H1 (cell line): ENCODE data around the gene PLA2G2E. TPM values are rescaled to one million over a fixed set of nuclear protein-coding genes. Genes with fewer than 3 reads are reported as not detected.

Experiments
- CTCF ChIA-PET: fragments of 300-600 bp; sonication (Branson Sonifier 250); formaldehyde crosslinking; loops from one replicate; lab custom pipeline; 2021; ENCODE audit not compliant: partially characterized antibody; lab: Charles Lee
- POLR2A ChIA-PET: fragments of 300-600 bp; sonication (Branson Sonifier 250); formaldehyde crosslinking; loops from one replicate; lab custom pipeline; 2021; ENCODE audit warnings: inconsistent platforms; ENCODE audit not compliant: partially characterized antibody; lab: Charles Lee
- DNase-seq, 2 experiments: peaks; one replicate each; pipeline versions ENCODE4 v3.0.0 to v3.0.0-alpha.2; 2010 to 2022; ENCODE audit warnings: low spot score in 2 of 2, low read depth in 1 of 2, mixed read lengths in 1 of 2
- FAIRE-seq: peaks from 2 replicates; lab custom pipeline; 2011; peaks lifted over from hg19 to GRCh38; lab: Jason Lieb, UNC
- H2AFZ ChIP-seq: 2 replicates; pipeline ENCODE4 v1.8.1; 2012; ENCODE audit warnings: low read length, inconsistent platforms
- H2AK5ac ChIP-seq: 2 replicates; pipeline ENCODE4 v1.6.1; 2013; ENCODE audit warnings: low read depth, low read length
- H2BK120ac ChIP-seq: replicated peaks from 2 replicates; pipeline ENCODE3; 2013; ENCODE audit warnings: low read depth, low read length, inconsistent platforms
- H2BK12ac ChIP-seq: 2 replicates; pipeline ENCODE4 v1.6.1; 2013; ENCODE audit warnings: low read depth, low read length
- H2BK15ac ChIP-seq: 2 replicates; pipeline ENCODE4 v1.6.1; 2013; ENCODE audit warnings: low read length
- H2BK20ac ChIP-seq: 2 replicates; pipeline ENCODE4 v1.6.1; 2013; ENCODE audit warnings: low read length
- H2BK5ac ChIP-seq: 2 replicates; pipeline ENCODE4 v1.6.1; 2013; ENCODE audit warnings: low read depth, low read length
- H3K14ac ChIP-seq: 2 replicates; pipeline ENCODE4 v1.6.1; 2013; ENCODE audit warnings: inconsistent platforms; ENCODE audit not compliant: insufficient read length
- H3K18ac ChIP-seq: 2 replicates; pipeline ENCODE4 v1.6.1; 2013; ENCODE audit warnings: low read length; ENCODE audit errors: extremely low read depth
- H3K23ac ChIP-seq: 2 replicates; pipeline ENCODE4 v1.6.1; 2013; ENCODE audit warnings: inconsistent platforms; ENCODE audit not compliant: insufficient read length
- H3K23me2 ChIP-seq: 2 replicates; pipeline ENCODE4 v1.6.1; 2013; ENCODE audit warnings: low read depth, low read length
- H3K27ac ChIP-seq: 2 replicates; pipeline ENCODE4 v1.6.1; 2011; ENCODE audit warnings: low read depth, low read length, inconsistent platforms
- H3K27me3 ChIP-seq, 4 experiments: replicated peaks in 1 of 4; 1 replicate in 1 of 4; 2 replicates in 3 of 4; pipeline versions ENCODE4 v1.6.1 to v1.8.1; 2011 to 2013; ENCODE audit warnings: low read length in 3 of 4, mild to moderate bottlenecking in 3 of 4, inconsistent platforms in 2 of 4, mixed read lengths in 2 of 4, moderate library complexity in 1 of 4; ENCODE audit not compliant: control insufficient read depth in 3 of 4, insufficient read depth in 3 of 4; ENCODE audit errors: extremely low read depth in 1 of 4
- H3K36me3 ChIP-seq, 4 experiments: 2 replicates each; pipeline versions ENCODE4 v1.6.1 to v1.8.1; 2011 to 2013; ENCODE audit warnings: mild to moderate bottlenecking in 4 of 4, low read length in 3 of 4, moderate library complexity in 2 of 4, control low read depth in 1 of 4, inconsistent platforms in 1 of 4; ENCODE audit not compliant: insufficient read depth in 4 of 4, control insufficient read depth in 2 of 4
- H3K4ac ChIP-seq: replicated peaks from 2 replicates; pipeline ENCODE3; 2013; ENCODE audit warnings: low read length, low read depth, mixed read lengths, inconsistent platforms; ENCODE audit not compliant: insufficient read length
- H3K4me1 ChIP-seq, 4 experiments: replicated peaks in 1 of 4; 1 replicate in 1 of 4; 2 replicates in 3 of 4; pipeline versions ENCODE4 v1.6.1 to v1.8.1; 2011 to 2013; ENCODE audit warnings: low read length in 3 of 4, inconsistent platforms in 2 of 4, mixed read lengths in 1 of 4; ENCODE audit not compliant: insufficient read depth in 4 of 4, control insufficient read depth in 3 of 4
- H3K4me2 ChIP-seq, 2 experiments: 2 replicates each; pipeline versions ENCODE4 v1.6.1 to v1.8.1; 2011 to 2013; ENCODE audit warnings: low read depth in 2 of 2, low read length in 2 of 2, control low read depth in 1 of 2, inconsistent platforms in 1 of 2, mild to moderate bottlenecking in 1 of 2; ENCODE audit not compliant: insufficient read depth in 1 of 2
- H3K4me3 ChIP-seq, 4 experiments: fragments of 200-600, 300-600 bp in 1 of 4; sonication (generic), shearing (Covaris generic), sonication (Bioruptor Twin) in 1 of 4; 2 replicates each; pipeline versions ENCODE4 v1.5.1 to v1.8.1; 2011 to 2016; ENCODE audit warnings: low read length in 4 of 4, low read depth in 3 of 4, control low read depth in 2 of 4, inconsistent platforms in 2 of 4, mild to moderate bottlenecking in 2 of 4, mixed read lengths in 1 of 4, moderate library complexity in 1 of 4; ENCODE audit not compliant: insufficient read depth in 2 of 4; ENCODE audit errors: extremely low read depth in 1 of 4
- H3K56ac ChIP-seq: replicated peaks from 2 replicates; pipeline ENCODE3; 2013; ENCODE audit warnings: low read depth, mild to moderate bottlenecking, mixed read lengths, low read length, inconsistent platforms; ENCODE audit not compliant: insufficient read length
- H3K79me1 ChIP-seq: 2 replicates; pipeline ENCODE4 v1.6.1; 2013; ENCODE audit warnings: low read depth, low read length, control low read depth
- H3K79me2 ChIP-seq, 2 experiments: 2 replicates each; pipeline versions ENCODE4 v1.6.1 to v1.8.1; 2012 to 2013; ENCODE audit warnings: low read length in 2 of 2, mild to moderate bottlenecking in 2 of 2, inconsistent platforms in 1 of 2; ENCODE audit not compliant: insufficient read depth in 2 of 2, control insufficient read depth in 1 of 2
- H3K9ac ChIP-seq, 4 experiments: replicated peaks in 1 of 4; 1 replicate in 1 of 4; 2 replicates in 3 of 4; pipeline versions ENCODE4 v1.6.1 to v1.8.1; 2011 to 2013; ENCODE audit warnings: low read depth in 3 of 4, low read length in 3 of 4, control low read depth in 2 of 4, mild to moderate bottlenecking in 2 of 4, moderate library complexity in 2 of 4, inconsistent platforms in 1 of 4; ENCODE audit errors: extremely low read depth in 1 of 4
- H3K9me3 ChIP-seq, 2 experiments: 2 replicates each; pipeline versions ENCODE4 v1.6.1 to v1.8.1; 2012 to 2013; ENCODE audit warnings: mild to moderate bottlenecking in 2 of 2, moderate library complexity in 2 of 2, control low read depth in 1 of 2, inconsistent platforms in 1 of 2, low read depth in 1 of 2, low read length in 1 of 2, mixed read lengths in 1 of 2; ENCODE audit not compliant: insufficient read depth in 2 of 2
- H4K20me1 ChIP-seq, 2 experiments: replicated peaks in 1 of 2; 2 replicates each; pipeline versions ENCODE3 to v1.8.1; 2011 to 2013; ENCODE audit warnings: inconsistent platforms in 2 of 2, low read length in 2 of 2, mild to moderate bottlenecking in 1 of 2; ENCODE audit not compliant: insufficient read depth in 2 of 2, control insufficient read depth in 1 of 2
- H4K5ac ChIP-seq: 2 replicates; pipeline ENCODE4 v1.6.1; 2013; ENCODE audit warnings: low read length, low read depth, mixed read lengths, inconsistent platforms; ENCODE audit not compliant: insufficient read length
- H4K8ac ChIP-seq: 2 replicates; pipeline ENCODE4 v1.8.0; 2013; ENCODE audit warnings: mild to moderate bottlenecking, moderate library complexity, low read length, inconsistent platforms; ENCODE audit not compliant: insufficient read depth; ENCODE audit errors: extremely low read depth
- H4K91ac ChIP-seq: replicated peaks from 2 replicates; pipeline ENCODE3; 2013; ENCODE audit warnings: low read length, mixed read lengths, inconsistent platforms; ENCODE audit not compliant: insufficient read length
- BRCA1 ChIP-seq: IDR thresholded peaks from 2 replicates; pipeline ENCODE4 v1.6.1; 2012; ENCODE audit warnings: low read depth, low read length, improper control_type of control experiment
- CBX5 ChIP-seq: fragments of 300-800, 300-1000 bp; sonication (generic); IDR thresholded peaks from 2 replicates; pipeline ENCODE4 v1.7.1; 2016; ENCODE audit warnings: antibody characterized with exemption, low read length, low read depth
- CHD2 ChIP-seq: IDR thresholded peaks from 2 replicates; pipeline ENCODE4 v1.6.1; 2012; ENCODE audit warnings: low read length, improper control_type of control experiment
- CREB1 ChIP-seq: IDR thresholded peaks from 2 replicates; pipeline ENCODE4 v1.6.1; 2012; ENCODE audit warnings: inconsistent platforms
- USF2 ChIP-seq: IDR thresholded peaks from 2 replicates; pipeline ENCODE4 v1.6.1; 2011; ENCODE audit warnings: low read length, improper control_type of control experiment
- WGBS, 2 experiments: shearing (Covaris generic) in 1 of 2; methylation state at CpG; one replicate each; pipeline versions ENCODE4 v1.1.6 to v1.1.7; 2013 to 2015; ENCODE audit warnings: low lambda C conversion rate in 2 of 2, mixed read lengths in 2 of 2, inconsistent platforms in 1 of 2, low coverage in 1 of 2, missing lambda C conversion rate in 1 of 2; ENCODE audit not compliant: insufficient replicate concordance in 2 of 2, insufficient coverage in 1 of 2, insufficient read length in 1 of 2; ENCODE audit errors: extremely low coverage in 1 of 2, missing lambda C conversion rate in 1 of 2; 5-methylcytosine and 5-hydroxymethylcytosine counted together
- polyA plus RNA-seq, 7 experiments: library from polyadenylated mRNA; depleted of rRNA in 3 of 7; stranded (reverse) in 5 of 7; unstranded in 2 of 7; fragments of >200 nt in 5 of 7; fragments of 200-250 nt in 2 of 7; gene quantifications; 1 replicate in 5 of 7; 2 replicates in 1 of 7; 4 replicates in 1 of 7; pipeline versions ENCODE4 v1.2.1 to v1.2.3, GENCODE V29; 2011 to 2013; ENCODE audit warnings: missing spikeins in 2 of 7, mixed read lengths in 2 of 7
- total RNA-seq: library from RNA; stranded (reverse); fragmentation: NEBNext Ultra II Directional; extraction: Animal tissue kit (Norgen Biotek cat#: 25700); gene quantifications from 2 replicates; pipeline ENCODE4 v1.2.1, GENCODE V29; 2021

The PLA2G2E gene
- total and polyA plus RNA-seq, 2 of the 8 experiments (the other 6 are each of a cell fraction or from before 2014, with no cell fraction given), result not detected

- no peak overlapping the region for H4K91ac ChIP-seq
- no peak overlapping the region for H3K4me3 ChIP-seq
- H2BK120ac ChIP-seq, result no peak overlapping the region
- peaks cover 2 to 6% of the 10 kb centered on the region in 2 experiments; a peak in 2 of 4 replicates for H3K9me3 ChIP-seq
- H3K4me2 ChIP-seq, result no peak overlapping the region
- DNase-seq (no peak), FAIRE-seq (no peak)
- no peak overlapping the region for H3K23ac ChIP-seq
- H3K23me2 ChIP-seq, result no peaks in the 10 kb centered on the region; the same call in 1 of the 2 replicates
- H3K4me1 ChIP-seq, result peaks cover 0 to 3% (median 0%) of the 10 kb centered on the region in 4 experiments; a peak in 1 of 7 replicates
- 90% methylated on average over 7 of the region's 7 CpGs; no CpG with 5 or more reads in 1 of the 2 experiments for WGBS, 2 experiments
- no peak overlapping the region for H3K9ac ChIP-seq
- ChIA-PET POLR2A (no interaction called here), CTCF (interaction anchor here (1.1 to 2.0 kb wide), 4 partner anchors 8 to 271 kb away, joined by 3 to 4 read pairs (median 4); no protein-coding TSS in a partner anchor)
- H2BK12ac ChIP-seq, result no peak overlapping the region
- no peak overlapping the region for H3K56ac ChIP-seq
- no peaks in the 10 kb centered on the region for H4K20me1 ChIP-seq
- H3K79me2 ChIP-seq, result no peaks in the 10 kb centered on the region
- no peaks in the 10 kb centered on the region for H3K27me3 ChIP-seq
- H2BK20ac ChIP-seq, result no peak overlapping the region
- H4K8ac ChIP-seq, result no peak overlapping the region
- no peak overlapping the region for H2BK5ac ChIP-seq
- no peak overlapping the region for H2AFZ ChIP-seq
- no peak overlapping the region for H3K4ac ChIP-seq
- no peaks in the 10 kb centered on the region for H3K79me1 ChIP-seq
- no peak overlapping the region for H3K18ac ChIP-seq
- H3K27ac ChIP-seq, result no peak overlapping the region
- no peaks in the 10 kb centered on the region for H3K36me3 ChIP-seq
- H2BK15ac ChIP-seq, result no peak overlapping the region
- H2AK5ac ChIP-seq, result no peak overlapping the region
- H3K14ac ChIP-seq, result no peak overlapping the region
- no peak overlapping the region for H4K5ac ChIP-seq
- TF ChIP-seq USF2 (no peak), BRCA1 (no peak), CBX5 (no peak), CREB1 (no peak), CHD2 (no peak)
Measured at GRCh38 chr1:19925342-19926070, 2.1 kb upstream of the PLA2G2E start.
